GM18511 (cell line): Measurements from ENCODE around the gene TOMM40L.

Experiments
- ATAC-seq: cut with Tn5 transposase; IDR thresholded peaks from one replicate; pipeline ENCODE4 v1.9.1; 2021; ENCODE audit warnings: mild to moderate bottlenecking, moderate library complexity; ENCODE audit not compliant: unreplicated experiment

TOMM40L gene

GRCh38 chr1:161225534-161226319 lies at the start of gene TOMM40L:
TSS of gene TOMM40L (plus strand) at chr1:161226060. CDS start at chr1:161226490, 430 bp downstream.
- peak; percentile 98 for ATAC-seq

DNA sequence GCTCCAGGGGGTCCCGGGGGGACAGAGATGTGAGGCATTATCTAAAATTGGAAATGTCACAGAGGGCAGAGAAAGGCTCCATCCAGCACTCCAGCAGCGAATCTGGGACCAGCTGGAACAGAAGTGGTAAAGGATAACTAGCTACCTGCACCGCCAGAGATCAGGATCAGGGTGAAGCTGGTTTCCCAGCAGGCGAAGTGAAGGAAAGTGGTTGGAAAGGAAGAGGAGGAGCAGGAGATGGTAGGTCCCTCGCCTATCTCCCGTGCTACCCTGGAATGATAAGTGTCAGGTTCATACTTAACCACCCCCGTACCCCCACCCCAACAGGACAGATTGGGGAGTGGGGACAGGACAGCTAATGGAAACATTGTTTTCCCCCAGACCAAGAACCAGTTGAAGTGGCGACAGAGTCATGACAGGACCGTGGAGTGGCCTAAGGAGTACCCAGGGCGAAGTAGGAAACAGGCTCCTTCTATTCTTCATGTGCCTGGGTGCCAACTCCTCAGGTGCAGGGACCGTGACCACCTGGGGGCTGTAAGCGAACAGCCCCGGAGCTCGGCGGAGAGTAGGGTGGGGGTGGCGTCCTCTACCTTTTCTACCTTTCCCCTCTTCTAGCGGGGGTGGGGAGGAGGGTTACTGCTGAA lies 49.3 kb upstream of the TOMM40L start:
- ATAC-seq, result no peak

DNA sequence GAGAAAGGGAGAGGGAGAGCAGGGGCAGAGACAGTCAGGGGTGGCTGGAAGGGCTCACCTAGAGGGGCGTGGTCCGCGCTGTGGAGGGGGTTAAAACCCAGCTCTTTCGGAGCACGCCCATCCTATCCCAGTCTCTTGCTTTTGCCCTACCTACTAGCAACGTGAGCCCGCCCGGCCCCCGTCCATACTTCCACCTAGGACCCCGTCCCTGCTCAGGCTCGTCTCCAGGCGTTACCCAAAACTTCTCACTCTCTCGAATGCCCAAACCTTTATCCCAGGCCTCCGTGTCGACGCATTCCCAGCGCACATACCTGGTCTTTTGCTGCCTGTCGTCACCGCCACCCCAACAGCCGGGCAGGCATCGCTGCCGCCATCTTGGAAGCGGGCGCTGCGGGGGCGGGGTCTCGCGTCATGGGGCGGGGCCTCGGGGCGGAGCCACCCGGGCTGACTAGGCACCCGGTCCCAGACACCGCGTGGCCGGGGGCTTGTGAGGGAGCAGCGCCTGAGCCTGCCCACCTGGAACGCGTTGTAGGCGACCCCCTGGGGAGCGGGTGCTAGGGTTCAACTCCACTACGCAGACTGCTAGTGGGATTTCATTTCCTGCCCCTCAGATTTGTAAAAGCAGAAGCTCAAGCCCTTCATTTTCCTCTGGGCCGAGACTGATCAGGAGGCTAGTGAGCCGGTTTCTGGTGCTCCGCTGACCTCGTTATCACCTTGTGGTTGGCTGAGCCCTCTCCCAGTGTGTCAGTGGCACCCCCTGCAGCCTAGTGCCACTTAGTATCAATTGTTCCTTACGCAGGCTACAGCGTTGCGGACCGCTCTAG lies 48.5 kb upstream of the TOMM40L start, which contains the start of gene B4GALT3:
TSS of gene B4GALT3 (minus strand) at position 396 of the 824 bp plus-strand sequence. CDS start 1,447 bp downstream, outside the sequence.
- peak; percentile 92 for ATAC-seq

- ATAC-seq, result no peak
These were observed 48.0 kb upstream of the TOMM40L start for GRCh38 chr1:161177936-161178244.

DNA sequence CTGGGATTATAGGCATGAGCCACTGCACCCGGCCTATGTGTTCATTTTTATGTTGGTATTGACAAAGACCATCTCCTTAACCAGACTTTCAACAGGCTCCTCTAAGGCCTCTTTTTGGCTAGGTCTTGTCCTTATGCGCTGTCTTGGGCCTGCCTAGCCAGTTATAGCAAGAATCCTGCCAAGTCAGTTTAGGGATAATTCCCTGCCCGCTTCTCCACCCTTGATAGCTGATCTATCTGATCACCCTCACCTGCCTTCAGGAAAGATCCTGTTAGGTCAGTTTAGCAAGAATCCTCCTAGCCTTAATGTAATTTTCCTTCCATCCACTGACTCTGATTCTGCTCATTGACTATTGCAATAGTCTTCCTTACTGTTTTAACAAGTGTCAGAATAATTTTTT lies 46.2 kb upstream of the TOMM40L start:
- ATAC-seq, result no peak

DNA sequence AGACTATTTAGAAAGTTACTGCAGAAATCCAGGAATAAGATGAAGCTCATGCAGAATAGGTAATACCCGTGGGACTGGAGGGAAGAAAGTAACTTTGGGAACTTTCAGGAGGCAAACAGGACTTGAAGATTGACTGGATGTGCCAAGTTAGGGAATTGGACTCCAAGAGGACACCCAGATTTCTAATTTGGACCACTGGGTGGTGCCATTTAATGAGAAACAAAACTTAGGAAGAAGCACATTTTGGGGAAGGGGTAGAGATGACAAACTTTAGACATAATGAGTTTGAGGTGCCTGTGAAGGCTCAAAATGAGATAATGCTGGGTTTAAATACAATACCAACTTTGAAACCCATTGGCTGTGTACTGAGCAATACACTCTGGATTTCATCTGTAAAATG lies 45.2 kb upstream of the TOMM40L start:
- no peak for ATAC-seq

DNA sequence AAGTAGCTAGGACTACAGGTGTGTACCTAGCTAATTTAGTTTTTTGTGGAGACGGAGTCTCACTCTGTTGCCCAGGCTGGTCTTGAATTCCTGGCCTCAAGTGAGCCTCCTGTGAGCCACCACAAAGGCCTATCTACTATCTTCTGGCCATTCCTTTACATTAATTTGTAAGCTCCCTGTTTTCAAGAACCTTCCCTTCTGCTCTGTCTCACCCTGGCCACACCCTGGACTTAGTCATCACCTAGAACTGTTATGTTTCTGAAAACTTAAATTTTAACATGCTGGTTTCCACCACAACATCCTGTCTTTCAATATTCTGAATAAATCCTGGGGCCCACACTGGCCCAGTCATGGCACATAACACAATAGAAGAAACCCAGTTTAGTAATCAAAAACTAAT lies 43.6 kb upstream of the TOMM40L start:
- peak; percentile 51 for ATAC-seq

DNA sequence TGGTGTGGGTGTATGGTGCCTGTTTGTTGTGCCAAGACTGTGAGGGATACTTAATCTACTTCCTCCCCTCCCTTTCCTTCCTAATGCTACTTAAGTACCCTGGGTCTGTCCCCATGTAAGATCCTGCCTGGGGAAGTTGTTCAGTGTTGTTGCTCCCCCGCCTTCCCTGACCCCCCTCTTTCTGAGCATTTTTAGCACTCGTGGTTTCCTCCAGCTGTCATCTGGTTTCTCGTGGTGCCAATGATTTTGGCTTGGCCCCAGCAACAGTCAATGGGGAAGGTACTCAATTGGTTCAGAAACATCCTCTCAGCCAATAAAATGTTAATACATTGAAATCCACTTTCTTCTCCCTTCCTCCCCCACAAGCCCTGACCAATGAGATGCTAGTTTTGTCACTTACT lies 40.6 kb upstream of the TOMM40L start:
- peak; percentile 75 for ATAC-seq

GRCh38 chr1:161185732-161186311 lies 40.0 kb upstream of the TOMM40L start:
- peak; percentile 30 for ATAC-seq

DNA sequence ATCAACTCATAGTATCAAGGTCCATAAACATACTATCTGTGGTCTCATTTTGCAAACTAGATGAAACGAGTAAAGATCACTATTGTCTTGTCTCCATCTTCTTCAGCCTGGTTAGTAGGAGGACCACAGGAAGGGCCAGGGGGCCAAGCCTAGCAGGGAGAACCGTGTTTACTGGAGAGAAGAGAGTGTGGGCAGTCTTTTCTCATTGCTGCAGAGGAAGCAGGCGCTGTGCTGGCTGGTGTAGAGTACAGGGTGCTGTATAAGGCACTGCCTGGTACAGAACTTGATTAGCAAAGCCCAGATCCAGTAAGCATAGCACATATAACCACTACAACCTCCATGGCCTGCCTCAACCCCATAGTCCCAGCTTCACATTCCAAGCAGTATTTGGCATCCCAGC lies 38.5 kb upstream of the TOMM40L start:
- no peak for ATAC-seq

DNA sequence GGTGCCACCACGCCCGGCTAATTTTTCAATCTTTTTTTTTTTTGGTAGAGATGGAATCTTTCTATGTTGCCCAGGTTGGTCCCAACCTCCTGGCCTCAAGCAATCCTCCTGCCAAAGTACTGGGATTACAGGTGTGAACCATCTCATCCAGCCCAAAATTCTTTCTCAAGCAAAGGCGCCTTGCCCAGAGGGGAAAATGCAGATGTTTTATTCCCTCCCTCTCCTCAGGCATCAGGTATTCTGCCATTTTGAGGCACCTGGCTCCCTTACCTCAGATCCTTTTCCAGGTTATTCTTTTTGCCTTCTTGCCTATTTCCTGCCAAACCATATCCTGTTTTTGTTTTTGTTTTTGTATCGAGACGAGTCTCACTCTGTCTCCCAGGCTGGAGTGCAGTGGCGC lies 37.5 kb upstream of the TOMM40L start:
- ATAC-seq, result no peak

GRCh38 chr1:161189036-161189435 lies 36.8 kb upstream of the TOMM40L start:
- ATAC-seq, result no peak

DNA sequence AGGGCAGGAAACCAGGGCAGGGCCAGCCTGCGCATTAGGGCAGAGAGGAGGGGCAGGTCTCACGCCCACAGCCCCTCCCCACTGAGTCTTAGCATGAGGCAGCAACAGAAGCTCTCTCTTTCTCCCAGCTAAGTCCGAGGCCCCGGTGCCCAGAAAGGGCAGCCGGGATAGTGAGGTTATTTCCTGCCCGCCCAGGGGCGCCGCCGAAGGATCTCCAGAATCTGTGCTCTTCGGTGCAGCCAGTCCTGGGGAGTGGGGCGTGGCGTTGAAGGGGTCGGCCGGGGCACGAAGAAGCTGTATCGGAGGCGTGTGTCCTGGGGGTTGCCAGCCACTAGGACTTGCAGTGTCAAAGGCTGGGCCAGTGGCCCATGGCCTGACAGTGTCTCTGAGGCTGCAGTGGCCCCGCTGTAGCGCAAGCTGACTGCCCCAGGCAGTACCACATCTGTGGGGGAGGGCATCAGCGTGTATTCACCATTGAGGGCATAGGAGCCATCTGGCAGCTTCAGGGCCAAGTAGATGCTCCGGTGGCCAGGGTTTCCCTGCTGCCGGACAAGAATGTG lies 34.8 kb upstream of the TOMM40L start:
- no peak for ATAC-seq

DNA sequence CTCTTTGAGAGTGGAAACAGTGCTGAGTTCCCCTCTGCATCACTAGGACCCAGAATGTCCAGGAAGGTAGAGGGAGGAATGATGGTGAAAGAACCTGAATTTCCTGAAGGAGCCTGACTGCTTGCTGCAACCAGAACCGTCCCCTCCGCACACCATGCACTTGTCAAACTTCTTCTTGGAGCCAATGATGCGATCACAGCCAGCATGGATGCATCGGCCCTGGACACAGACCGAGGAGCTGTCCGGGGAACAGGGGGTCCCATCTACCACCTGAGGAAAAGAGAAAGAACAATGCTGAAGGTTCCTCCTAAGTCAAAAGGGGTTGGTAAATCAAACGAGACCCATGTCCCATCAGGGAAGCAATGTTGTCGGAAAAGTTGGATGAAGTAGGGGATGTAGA lies 33.9 kb upstream of the TOMM40L start:
- no peak for ATAC-seq

DNA sequence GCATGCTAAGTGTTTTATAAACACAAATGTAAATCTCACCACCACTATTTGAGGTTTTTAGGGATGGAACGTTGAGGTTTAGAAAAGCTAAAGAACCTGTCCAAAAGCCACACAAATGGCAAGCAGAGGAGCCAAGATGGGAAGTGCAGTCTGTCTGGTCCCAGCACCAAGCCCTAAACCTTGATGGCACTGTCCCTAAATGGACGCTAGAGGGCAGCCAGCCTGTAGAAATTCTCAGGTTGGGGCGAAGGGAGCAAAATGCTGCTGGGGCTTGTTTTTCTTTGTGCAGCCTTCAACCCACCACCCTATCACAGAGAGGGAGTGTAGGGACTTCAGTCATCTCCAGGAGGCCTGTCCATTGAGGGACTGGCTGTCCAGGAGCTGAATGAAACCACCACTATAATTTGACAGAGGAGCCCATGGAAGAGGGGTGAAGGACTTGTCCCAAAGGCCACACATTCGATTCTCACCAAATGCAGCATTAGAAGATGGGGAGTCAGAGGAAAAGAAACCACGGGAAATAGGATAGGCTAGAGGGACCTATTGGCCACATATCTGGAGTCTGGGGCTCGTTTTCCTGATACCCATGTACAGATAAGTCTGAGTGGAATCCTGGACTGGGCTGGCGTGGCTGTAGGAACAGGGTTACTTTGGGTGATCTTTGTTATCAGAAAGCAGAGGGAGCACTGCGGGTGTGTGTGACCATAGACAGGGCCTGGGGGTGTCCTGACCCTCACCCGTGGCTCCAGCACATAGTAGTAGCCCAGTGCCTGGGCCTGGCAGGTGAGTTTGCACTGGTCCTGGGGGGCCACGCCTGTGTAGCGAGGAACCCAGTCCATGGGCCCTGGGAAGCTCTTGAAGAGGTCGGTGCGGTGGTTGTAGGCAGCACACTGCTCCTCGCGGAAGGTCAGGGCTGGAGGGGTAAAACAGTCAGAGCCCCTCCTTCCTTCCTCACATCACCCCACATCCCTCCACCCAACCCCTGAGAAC lies 33.1 kb upstream of the TOMM40L start:
- peak; percentile 73 for ATAC-seq

- no peak for ATAC-seq
These were observed 32.2 kb upstream of the TOMM40L start for GRCh38 chr1:161193561-161194235.

- peak; percentile 68 for ATAC-seq
These were observed 30.7 kb upstream of the TOMM40L start for GRCh38 chr1:161195171-161195570.

GRCh38 chr1:161196111-161196510 lies 29.7 kb upstream of the TOMM40L start:
- ATAC-seq, result no peak
